Measurements from ENCODE around the gene SYNDIG1.

DNA sequence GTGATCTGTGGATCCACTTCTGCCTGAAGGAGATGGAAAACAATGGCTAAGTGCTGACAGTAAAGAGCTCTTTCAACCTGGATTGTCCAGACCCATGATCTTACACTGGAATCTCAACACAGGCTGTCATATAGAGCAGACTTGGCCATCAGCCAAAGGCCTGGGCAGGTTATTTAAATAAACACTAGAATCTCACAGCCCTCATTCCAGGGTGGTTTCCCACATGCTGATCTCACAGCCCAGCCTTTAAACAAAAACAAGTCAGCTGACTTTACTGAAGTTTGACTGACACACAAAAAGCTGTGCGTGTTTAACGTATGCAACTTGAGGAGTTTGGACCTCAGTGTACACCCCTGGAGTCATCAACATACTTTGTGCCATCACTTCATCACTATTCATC, 28.4 kb downstream of the SYNDIG1 start:
- TF ChIP-seq EZH2 (IDR thresholded peaks at IDR 0.05) (no peak), POLR2AphosphoS5 (IDR thresholded peaks at IDR 0.05; ENCODE audit: borderline replicate concordance, low read depth, low read length) (no peak), FOXP2 (optimal IDR thresholded peaks at IDR 0.05; ENCODE audit: control extremely low read depth, extremely low read length, insufficient read depth) (no peak)
